GM20431 (cell line): ENCODE data around the gene ELOB.

Source experiments
- in situ Hi-C: fragments of 300-500 bp; cut with MseI, MboI; formaldehyde crosslinking; loops from one replicate; pipeline ENCODE4 v1.15.0; 2020; ENCODE audit warnings: low sequenced_read_pairs; ENCODE audit not compliant: unreplicated experiment

ELOB gene

GRCh38 chr16:2752850-2753732 is 24.0 kb downstream of the ELOB start:
- in situ Hi-C loops: no loop called here

GRCh38 chr16:2752035-2752849 is 24.8 kb downstream of the ELOB start, which contains the start of gene SRRM2:
Gene SRRM2, plus strand, starts transcription at chr16:2752638. Its CDS starts 3,727 bp downstream, at chr16:2756365.
- in situ Hi-C loops: no loop called here

GRCh38 chr16:2751577-2752034 is 25.5 kb downstream of the ELOB start:
- in situ Hi-C loops: no loop called here

- in situ Hi-C loops: no loop called here
Observed at GRCh38 chr16:2749936-2750335, 27.1 kb downstream of the ELOB start.

- in situ Hi-C loops: no loop called here
Observed at GRCh38 chr16:2749476-2749875, 27.6 kb downstream of the ELOB start.

- in situ Hi-C loops: no loop called here
Observed at GRCh38 chr16:2748757-2749455, 28.2 kb downstream of the ELOB start.

- in situ Hi-C loops: no loop called here
Observed at GRCh38 chr16:2745961-2746360, 31.1 kb downstream of the ELOB start.

GRCh38 chr16:2745116-2745890 is 31.8 kb downstream of the ELOB start:
- in situ Hi-C loops: no loop called here

GRCh38 chr16:2744711-2745110 is 32.4 kb downstream of the ELOB start:
- in situ Hi-C loops: no loop called here

GRCh38 chr16:2743007-2743810 is 33.9 kb downstream of the ELOB start:
- in situ Hi-C loops: no loop called here

GRCh38 chr16:2742323-2743006 is 34.6 kb downstream of the ELOB start:
- in situ Hi-C loops: no loop called here

- in situ Hi-C loops: no loop called here
Observed at GRCh38 chr16:2741168-2741567, 35.9 kb downstream of the ELOB start.

- in situ Hi-C loops: no loop called here
Observed at GRCh38 chr16:2740476-2740875, 36.6 kb downstream of the ELOB start.

- in situ Hi-C loops: no loop called here
Observed at GRCh38 chr16:2739625-2740430, 37.3 kb downstream of the ELOB start.

GRCh38 chr16:2738615-2739014 is 38.5 kb downstream of the ELOB start:
- in situ Hi-C loops: no loop called here

GRCh38 chr16:2737895-2738418 is 39.1 kb downstream of the ELOB start:
- in situ Hi-C loops: no loop called here

- in situ Hi-C loops: no loop called here
Observed at GRCh38 chr16:2737238-2737605, 39.9 kb downstream of the ELOB start.
